K562 (cell line): Measurements from ENCODE around the gene AHNAK. TPM values are rescaled to one million over a fixed set of nuclear protein-coding genes. Genes with fewer than 3 reads are reported as not detected.
A peak's percentile ranks its signal among the peaks of the same experiment; 100 is the strongest.

ENCODE experiments used
- BCOR ChIP-seq: fragments of 450-650 bp; IDR thresholded peaks from 2 replicates; pipeline ENCODE4 v1.6.1; 2016
- FOXA3 ChIP-seq, 2 experiments: fragments of 450-650 bp in 1 of 2; sonication (generic) in 1 of 2; formaldehyde crosslinking; IDR thresholded peaks in 1 of 2; conservative IDR thresholded peaks in 1 of 2; 2 replicates each; pipeline versions ENCODE4 v1.4.0 to v1.8.0; 2020 to 2022; ENCODE audit warnings: mild to moderate bottlenecking in 2 of 2, missing genetic modification reagents in 1 of 2
- HDAC2 ChIP-seq: fragments of 450-650 bp; IDR thresholded peaks from 2 replicates; pipeline ENCODE4 v1.6.1; 2016; ENCODE audit warnings: mild to moderate bottlenecking
- KAT8 ChIP-seq: fragments of 450-650 bp; IDR thresholded peaks from 2 replicates; pipeline ENCODE4 v1.6.1; 2016; ENCODE audit warnings: low read depth, mild to moderate bottlenecking
- KDM4B ChIP-seq, 2 experiments: fragments of 450-650 bp in 1 of 2; sonication (generic) in 1 of 2; IDR thresholded peaks; 2 replicates each; pipeline ENCODE4 v1.6.1; 2016 to 2017; ENCODE audit warnings: borderline replicate concordance in 2 of 2, antibody characterized with exemption in 1 of 2, low read depth in 1 of 2, mild to moderate bottlenecking in 1 of 2
- MTA3 ChIP-seq: fragments of 450-650 bp; formaldehyde crosslinking; IDR thresholded peaks from 2 replicates; pipeline ENCODE4 v1.6.1; 2017; ENCODE audit warnings: mild to moderate bottlenecking, borderline replicate concordance
- PHB ChIP-seq: fragments of 250-450 bp; sonication (Bioruptor Pico); IDR thresholded peaks from 2 replicates; pipeline ENCODE4 v1.5.0; 2021
- PML ChIP-seq: IDR thresholded peaks from 2 replicates; pipeline ENCODE4 v1.6.1; 2012; ENCODE audit warnings: low read length, inconsistent platforms
- RBM25 ChIP-seq: fragments of 200-400 bp; formaldehyde crosslinking; IDR thresholded peaks from 2 replicates; pipeline ENCODE4 v1.6.1; 2018; ENCODE audit warnings: low read length, low read depth, moderate library complexity; ENCODE audit not compliant: severe bottlenecking
- ZNF134 ChIP-seq: fragments of 250-450 bp; sonication (Bioruptor Pico); conservative IDR thresholded peaks from 2 replicates; pipeline ENCODE4 v1.4.0; 2020
- polyA plus RNA-seq, 8 experiments: library from polyadenylated mRNA; depleted of rRNA in 4 of 8; stranded (reverse) in 5 of 8; unstranded in 3 of 8; fragments of >200 nt; fragmentation: Nextera tagmentation in 2 of 8; fragmentation: Illumina TruSeq in 1 of 8; extraction: Ambion mirVana in 2 of 8; extraction: Trizol in 1 of 8; gene quantifications; 2 replicates each; pipeline versions ENCODE4 v1.2.1 to v1.2.3, GENCODE V29; 2011 to 2014; ENCODE audit warnings: inconsistent platforms in 1 of 8, missing spikeins in 1 of 8
- total RNA-seq, 7 experiments: library from RNA; depleted of rRNA in 6 of 7; stranded (reverse); fragments of >200 nt in 6 of 7; fragmentation: Illumina TruSeq in 2 of 7; extraction: Trizol in 2 of 7; gene quantifications; 2 replicates each; pipeline versions ENCODE4 v1.2.1 to v1.2.3, GENCODE V29; 2011 to 2021; ENCODE audit warnings: low replicate concordance in 1 of 7
- TF ChIP-seq, protein P1 (sequence below), 2 experiments: fragments of 450-650 bp; formaldehyde crosslinking in 1 of 2; IDR thresholded peaks; 2 replicates each; pipeline versions ENCODE4 v1.4.0 to v1.6.1; 2014 to 2020; ENCODE audit warnings: mild to moderate bottlenecking in 2 of 2, borderline replicate concordance in 1 of 2, low read depth in 1 of 2
- TF ChIP-seq, protein P2 (sequence below): sonication (generic); formaldehyde crosslinking; IDR thresholded peaks from 2 replicates; pipeline ENCODE4 v1.8.1; 2022; ENCODE audit warnings: missing genetic modification reagents
- TF ChIP-seq, protein P3 (sequence below): fragments of 450-650 bp; formaldehyde crosslinking; IDR thresholded peaks from 2 replicates; pipeline ENCODE4 v1.4.0; 2022; ENCODE audit warnings: missing genetic modification characterization
- TF ChIP-seq, protein P4 (sequence below): sonication (generic); formaldehyde crosslinking; IDR thresholded peaks from 2 replicates; pipeline ENCODE4 v1.5.0; 2020; ENCODE audit warnings: missing genetic modification reagents

Gene AHNAK
- total and polyA plus RNA-seq, 9 of the 15 experiments (the other 6 are each of a cell fraction or from before 2014, with no cell fraction given), result 1.5 to 89.7 (median 45.0) TPM

DNA sequence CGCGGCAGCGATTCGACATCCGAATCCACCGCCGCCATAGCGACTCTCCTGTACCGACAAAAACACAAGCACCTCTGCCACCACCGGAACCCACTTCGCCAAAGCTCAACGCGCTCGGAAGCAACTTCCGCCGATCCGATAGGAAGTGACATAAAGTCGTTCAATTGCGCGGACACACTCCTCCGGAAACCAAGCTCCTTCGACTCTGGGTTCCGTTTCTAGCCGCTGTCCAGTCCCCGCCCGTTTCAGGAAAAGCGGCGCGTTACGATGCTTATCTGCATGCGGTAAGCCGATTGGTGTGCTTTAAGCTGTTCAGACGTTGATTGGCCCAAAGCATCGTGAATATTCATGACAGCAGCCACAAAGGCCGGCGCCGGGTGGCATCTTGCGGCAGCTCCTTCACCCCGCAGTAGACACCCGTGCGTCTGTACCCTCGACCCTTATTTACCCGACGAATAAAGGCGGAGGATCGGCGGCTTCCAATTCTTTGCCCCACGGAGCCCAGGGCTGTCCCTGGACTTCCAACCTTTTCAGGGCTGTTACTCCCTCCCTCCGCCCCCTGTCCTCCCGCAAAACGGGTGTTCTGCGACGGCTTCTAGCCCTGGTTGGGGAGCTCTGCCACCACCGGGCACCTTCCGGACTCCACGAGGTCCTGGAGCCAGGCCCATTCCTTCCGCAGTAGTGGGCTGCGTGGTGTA, 45.0 kb upstream of the AHNAK start, which contains the start of gene TUT1 (continued):
- TF ChIP-seq, protein P1, sequence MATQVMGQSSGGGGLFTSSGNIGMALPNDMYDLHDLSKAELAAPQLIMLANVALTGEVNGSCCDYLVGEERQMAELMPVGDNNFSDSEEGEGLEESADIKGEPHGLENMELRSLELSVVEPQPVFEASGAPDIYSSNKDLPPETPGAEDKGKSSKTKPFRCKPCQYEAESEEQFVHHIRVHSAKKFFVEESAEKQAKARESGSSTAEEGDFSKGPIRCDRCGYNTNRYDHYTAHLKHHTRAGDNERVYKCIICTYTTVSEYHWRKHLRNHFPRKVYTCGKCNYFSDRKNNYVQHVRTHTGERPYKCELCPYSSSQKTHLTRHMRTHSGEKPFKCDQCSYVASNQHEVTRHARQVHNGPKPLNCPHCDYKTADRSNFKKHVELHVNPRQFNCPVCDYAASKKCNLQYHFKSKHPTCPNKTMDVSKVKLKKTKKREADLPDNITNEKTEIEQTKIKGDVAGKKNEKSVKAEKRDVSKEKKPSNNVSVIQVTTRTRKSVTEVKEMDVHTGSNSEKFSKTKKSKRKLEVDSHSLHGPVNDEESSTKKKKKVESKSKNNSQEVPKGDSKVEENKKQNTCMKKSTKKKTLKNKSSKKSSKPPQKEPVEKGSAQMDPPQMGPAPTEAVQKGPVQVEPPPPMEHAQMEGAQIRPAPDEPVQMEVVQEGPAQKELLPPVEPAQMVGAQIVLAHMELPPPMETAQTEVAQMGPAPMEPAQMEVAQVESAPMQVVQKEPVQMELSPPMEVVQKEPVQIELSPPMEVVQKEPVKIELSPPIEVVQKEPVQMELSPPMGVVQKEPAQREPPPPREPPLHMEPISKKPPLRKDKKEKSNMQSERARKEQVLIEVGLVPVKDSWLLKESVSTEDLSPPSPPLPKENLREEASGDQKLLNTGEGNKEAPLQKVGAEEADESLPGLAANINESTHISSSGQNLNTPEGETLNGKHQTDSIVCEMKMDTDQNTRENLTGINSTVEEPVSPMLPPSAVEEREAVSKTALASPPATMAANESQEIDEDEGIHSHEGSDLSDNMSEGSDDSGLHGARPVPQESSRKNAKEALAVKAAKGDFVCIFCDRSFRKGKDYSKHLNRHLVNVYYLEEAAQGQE (IDR thresholded peaks at IDR 0.05; ENCODE audit: borderline replicate concordance), result peak; percentile 96
- TF ChIP-seq, protein P1 (CRISPR knock-in tag; IDR thresholded peaks at IDR 0.05; ENCODE audit: low read depth), result peak; percentile 91
- TF ChIP-seq, protein P2, sequence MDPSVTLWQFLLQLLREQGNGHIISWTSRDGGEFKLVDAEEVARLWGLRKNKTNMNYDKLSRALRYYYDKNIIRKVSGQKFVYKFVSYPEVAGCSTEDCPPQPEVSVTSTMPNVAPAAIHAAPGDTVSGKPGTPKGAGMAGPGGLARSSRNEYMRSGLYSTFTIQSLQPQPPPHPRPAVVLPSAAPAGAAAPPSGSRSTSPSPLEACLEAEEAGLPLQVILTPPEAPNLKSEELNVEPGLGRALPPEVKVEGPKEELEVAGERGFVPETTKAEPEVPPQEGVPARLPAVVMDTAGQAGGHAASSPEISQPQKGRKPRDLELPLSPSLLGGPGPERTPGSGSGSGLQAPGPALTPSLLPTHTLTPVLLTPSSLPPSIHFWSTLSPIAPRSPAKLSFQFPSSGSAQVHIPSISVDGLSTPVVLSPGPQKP (CRISPR knock-in tag), result no peak
- peak in 1 of 2 experiments; percentile 92; a peak in 2 of 4 replicates for TF ChIP-seq KDM4B (IDR thresholded peaks at IDR 0.05; ENCODE audit: borderline replicate concordance in 2 of 2, low read depth in 1 of 2)
- TF ChIP-seq HDAC2, result no peak; the same call in 1 of the 2 replicates
- peak; percentile 93 for TF ChIP-seq PML
- no peak for TF ChIP-seq FOXA3 (CRISPR knock-in tag; conservative IDR thresholded peaks at IDR 0.05 in 1 of 2, IDR thresholded peaks at IDR 0.05 in 1 of 2)
- peak; percentile 96; the same call in 1 of the 2 replicates for TF ChIP-seq MTA3
- peak; percentile 26 for TF ChIP-seq RBM25
- peak; percentile 24 for TF ChIP-seq BCOR
- TF ChIP-seq ZNF134 (CRISPR knock-in tag), result no peak
- TF ChIP-seq KAT8, result no peak
- TF ChIP-seq, protein P3, sequence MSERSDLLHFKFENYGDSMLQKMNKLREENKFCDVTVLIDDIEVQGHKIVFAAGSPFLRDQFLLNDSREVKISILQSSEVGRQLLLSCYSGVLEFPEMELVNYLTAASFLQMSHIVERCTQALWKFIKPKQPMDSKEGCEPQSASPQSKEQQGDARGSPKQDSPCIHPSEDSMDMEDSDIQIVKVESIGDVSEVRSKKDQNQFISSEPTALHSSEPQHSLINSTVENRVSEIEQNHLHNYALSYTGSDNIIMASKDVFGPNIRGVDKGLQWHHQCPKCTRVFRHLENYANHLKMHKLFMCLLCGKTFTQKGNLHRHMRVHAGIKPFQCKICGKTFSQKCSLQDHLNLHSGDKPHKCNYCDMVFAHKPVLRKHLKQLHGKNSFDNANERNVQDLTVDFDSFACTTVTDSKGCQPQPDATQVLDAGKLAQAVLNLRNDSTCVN (CRISPR knock-in tag), result no peak
- TF ChIP-seq, protein P4, sequence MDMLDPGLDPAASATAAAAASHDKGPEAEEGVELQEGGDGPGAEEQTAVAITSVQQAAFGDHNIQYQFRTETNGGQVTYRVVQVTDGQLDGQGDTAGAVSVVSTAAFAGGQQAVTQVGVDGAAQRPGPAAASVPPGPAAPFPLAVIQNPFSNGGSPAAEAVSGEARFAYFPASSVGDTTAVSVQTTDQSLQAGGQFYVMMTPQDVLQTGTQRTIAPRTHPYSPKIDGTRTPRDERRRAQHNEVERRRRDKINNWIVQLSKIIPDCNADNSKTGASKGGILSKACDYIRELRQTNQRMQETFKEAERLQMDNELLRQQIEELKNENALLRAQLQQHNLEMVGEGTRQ (CRISPR knock-in tag), result no peak
- no peak for TF ChIP-seq PHB (CRISPR knock-in tag)
